ENCODE data around the gene IL27RA. TPM values are rescaled to one million over a fixed set of nuclear protein-coding genes. Genes with fewer than 3 reads are reported as not detected.

Gene IL27RA
- total RNA-seq, 1 experiment from 2014 or later: 13.6 TPM

- no peak overlapping the region for H2AK5ac ChIP-seq (ENCODE audit: insufficient read length, low read length)
- no peak overlapping the region for H3K27ac ChIP-seq (ENCODE audit: insufficient read length, low read depth, low read length)
- H2BK120ac ChIP-seq (ENCODE audit: low read depth, low read length, poor library complexity, severe bottlenecking): no peak overlapping the region
- no peak overlapping the region for H3K56ac ChIP-seq (ENCODE audit: insufficient read length, low read depth, low read length)
- peaks cover 17 to 37% (median 34%) of the 10 kb centered on the region in 3 experiments for H3K36me3 Mint-ChIP-seq (ENCODE audit: insufficient read depth in 1 of 3, low read depth in 3 of 3)
- H3K4me1 Mint-ChIP-seq: peaks cover 12% of the 10 kb centered on the region in 2 experiments
- no peak overlapping the region; a peak in 1 of 7 replicates for H3K27ac Mint-ChIP-seq
- no peaks in the 10 kb centered on the region for H3K4me1 ChIP-seq (ENCODE audit: insufficient read depth, low read length)
- peaks cover 8% of the 10 kb centered on the region for H3K23me2 ChIP-seq (ENCODE audit: insufficient read length, low read depth, low read length, poor library complexity, severe bottlenecking)
- no peak overlapping the region for H4K91ac ChIP-seq (ENCODE audit: insufficient read length, low read depth, low read length)
- no peak for DNase-seq
- H3K9ac ChIP-seq (ENCODE audit: extremely low read depth, insufficient read length, low read length): no peak overlapping the region
- no peak overlapping the region for H2BK20ac ChIP-seq (ENCODE audit: low read depth, low read length, poor library complexity, severe bottlenecking)
- H4K20me1 ChIP-seq (ENCODE audit: control insufficient read depth, insufficient read depth, insufficient read length): no peaks in the 10 kb centered on the region
- no peaks in the 10 kb centered on the region for H3K79me2 ChIP-seq (ENCODE audit: insufficient read depth, low read length)
- no peak overlapping the region for H2BK5ac ChIP-seq (ENCODE audit: insufficient read length, low read length)
- peak overlapping the region; percentile 78 to 98 for H3K4me3 Mint-ChIP-seq
- no peak overlapping the region for H4K5ac ChIP-seq (ENCODE audit: insufficient read length, low read depth, low read length)
- H4K8ac ChIP-seq (replicated peaks; ENCODE audit: insufficient read length, low read depth, low read length): no peak overlapping the region
- peaks cover 6% of the 10 kb centered on the region for H3K9me3 ChIP-seq (ENCODE audit: control insufficient read depth, low read depth, low read length)
- peaks cover 13 to 15% of the 10 kb centered on the region in 2 experiments for H3K9me3 Mint-ChIP-seq
- H3K4ac ChIP-seq (ENCODE audit: low read depth, low read length): no peak overlapping the region
- H3K79me1 ChIP-seq (ENCODE audit: insufficient read depth, low read depth, low read length, poor library complexity, severe bottlenecking): no peaks in the 10 kb centered on the region
- H2BK12ac ChIP-seq (ENCODE audit: insufficient read length, low read depth, low read length): no peak overlapping the region
- TF ChIP-seq, protein P1, sequence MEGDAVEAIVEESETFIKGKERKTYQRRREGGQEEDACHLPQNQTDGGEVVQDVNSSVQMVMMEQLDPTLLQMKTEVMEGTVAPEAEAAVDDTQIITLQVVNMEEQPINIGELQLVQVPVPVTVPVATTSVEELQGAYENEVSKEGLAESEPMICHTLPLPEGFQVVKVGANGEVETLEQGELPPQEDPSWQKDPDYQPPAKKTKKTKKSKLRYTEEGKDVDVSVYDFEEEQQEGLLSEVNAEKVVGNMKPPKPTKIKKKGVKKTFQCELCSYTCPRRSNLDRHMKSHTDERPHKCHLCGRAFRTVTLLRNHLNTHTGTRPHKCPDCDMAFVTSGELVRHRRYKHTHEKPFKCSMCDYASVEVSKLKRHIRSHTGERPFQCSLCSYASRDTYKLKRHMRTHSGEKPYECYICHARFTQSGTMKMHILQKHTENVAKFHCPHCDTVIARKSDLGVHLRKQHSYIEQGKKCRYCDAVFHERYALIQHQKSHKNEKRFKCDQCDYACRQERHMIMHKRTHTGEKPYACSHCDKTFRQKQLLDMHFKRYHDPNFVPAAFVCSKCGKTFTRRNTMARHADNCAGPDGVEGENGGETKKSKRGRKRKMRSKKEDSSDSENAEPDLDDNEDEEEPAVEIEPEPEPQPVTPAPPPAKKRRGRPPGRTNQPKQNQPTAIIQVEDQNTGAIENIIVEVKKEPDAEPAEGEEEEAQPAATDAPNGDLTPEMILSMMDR (conservative IDR thresholded peaks at IDR 0.05): peak; percentile 22; the same call in 1 of the 3 replicates
- no peaks in the 10 kb centered on the region for H3K27me3 ChIP-seq (ENCODE audit: insufficient read depth, low read length)
- H3K18ac ChIP-seq (ENCODE audit: insufficient read length, low read depth, low read length): no peak overlapping the region
- no peak overlapping the region for H2BK15ac ChIP-seq (ENCODE audit: low read depth, low read length)
- H3K23ac ChIP-seq (ENCODE audit: insufficient read length, low read depth, low read length): no peak overlapping the region
- peak overlapping the region; percentile 68 for H3K4me2 ChIP-seq (ENCODE audit: insufficient read depth, insufficient read length, low read length)
- no peak overlapping the region for H3T11ph ChIP-seq (ENCODE audit: low read length)
- no peak overlapping the region for H2AFZ ChIP-seq (ENCODE audit: low read length)
- H3K27me3 Mint-ChIP-seq (ENCODE audit: low read depth): peaks cover 23% of the 10 kb centered on the region
- no CpG with 5 or more reads among the region's 15 CpGs for WGBS (ENCODE audit: extremely low coverage, insufficient read length, low lambda C conversion rate)
- no peak overlapping the region for H3K14ac ChIP-seq (ENCODE audit: insufficient read depth, low read length)
Observed at GRCh38 chr19:14091813-14092462, 60.4 kb downstream of the IL27RA start.
